HG02870 (cell line): Measurements from ENCODE around the gene RSPO1.
A peak's percentile ranks its signal among the peaks of the same experiment; 100 is the strongest.
"Not testable (repeated sequence)": the region's sequence is repeated elsewhere in the genome, so short reads cannot be mapped to it uniquely, and the experiment has no call there.

Experiments used
- ATAC-seq: cut with Tn5 transposase; IDR thresholded peaks from one replicate; pipeline ENCODE4 v1.9.1; 2021; ENCODE audit warnings: mild to moderate bottlenecking, moderate library complexity; ENCODE audit not compliant: unreplicated experiment

RSPO1 gene

DNA sequence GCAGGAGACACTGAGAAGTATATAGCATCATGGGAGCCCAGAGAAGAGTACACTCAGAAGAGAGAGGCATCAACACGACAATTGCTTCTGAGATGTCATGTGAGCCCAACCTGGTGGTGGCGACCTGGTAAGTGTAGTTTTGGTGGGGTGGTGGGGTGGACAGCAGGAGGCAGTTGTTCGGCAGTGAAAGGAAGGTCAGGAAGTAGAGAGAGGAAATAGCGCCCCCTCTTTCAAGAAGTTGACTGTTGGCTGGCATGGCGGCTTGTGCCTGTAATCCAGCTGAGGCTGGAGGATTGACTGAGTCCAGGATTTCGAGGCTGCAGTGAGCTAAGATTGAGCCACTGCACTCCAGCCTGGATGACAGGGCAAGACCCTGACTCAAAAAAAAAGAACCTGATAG is 12.6 kb downstream of the RSPO1 start:
- no peak for ATAC-seq

DNA sequence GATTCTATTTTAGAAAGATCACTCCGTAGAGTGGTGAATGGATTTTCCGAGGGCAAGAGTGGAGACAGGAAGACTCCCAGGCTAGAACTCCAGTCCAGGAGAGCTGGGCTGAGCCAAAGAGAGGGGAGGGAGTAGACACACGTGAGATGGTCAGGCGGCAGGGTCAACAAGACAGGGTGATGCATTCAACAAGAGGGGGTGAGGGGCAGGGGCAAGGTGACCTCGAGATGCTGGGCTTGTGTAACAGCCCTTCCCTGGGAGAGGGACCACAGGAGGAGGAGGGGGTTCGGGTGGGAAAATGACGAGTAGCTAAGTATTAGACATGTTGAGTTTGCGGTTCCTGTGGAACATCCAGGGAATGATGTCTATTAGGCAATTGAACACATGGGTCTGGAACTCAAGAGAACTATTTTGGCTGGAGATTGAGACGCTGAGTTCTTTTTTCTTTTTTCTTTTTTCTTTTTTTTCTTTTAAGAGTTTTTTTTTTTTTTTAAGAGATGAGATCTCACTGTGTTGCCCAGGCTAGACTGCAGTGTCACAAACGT is 13.3 kb downstream of the RSPO1 start:
- no peak for ATAC-seq

DNA sequence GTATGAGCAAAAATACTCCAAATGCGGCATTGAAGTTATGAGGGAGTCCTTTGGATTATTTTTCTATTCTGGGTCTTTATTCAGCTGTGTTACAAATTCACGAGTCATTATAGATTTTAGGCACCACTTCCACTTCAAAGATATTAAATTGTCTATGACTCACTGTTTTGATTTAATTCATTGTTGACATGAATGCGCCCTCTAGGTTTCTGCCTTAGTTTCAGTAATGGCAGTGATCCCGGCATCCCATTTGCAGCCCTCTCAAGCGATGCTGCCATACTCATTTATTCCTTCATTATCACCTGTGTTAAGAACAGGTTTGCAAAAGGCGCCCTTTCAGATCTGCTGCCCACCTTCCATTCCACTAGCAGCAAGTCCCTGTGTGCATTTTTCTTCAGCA is 14.0 kb downstream of the RSPO1 start:
- ATAC-seq = no peak

DNA sequence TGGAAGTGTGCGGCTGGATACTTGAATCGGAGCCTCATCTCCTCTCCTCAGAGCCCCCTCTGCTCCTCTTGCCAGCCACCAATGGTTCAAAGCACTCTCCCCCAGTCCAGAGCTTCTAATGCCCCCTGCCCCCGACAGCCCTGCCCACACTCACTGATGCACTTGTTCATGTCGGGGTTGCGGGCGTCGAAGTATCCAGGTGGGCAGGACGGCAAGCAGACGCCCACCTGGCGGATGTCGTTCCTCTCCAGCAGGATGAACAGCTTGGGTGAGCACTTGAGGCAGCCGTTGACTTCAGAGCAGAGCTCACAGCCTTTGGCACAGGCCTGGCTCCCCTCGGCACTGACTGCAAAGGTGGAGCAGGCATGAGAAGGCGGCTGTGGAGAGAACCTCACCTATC is 18.4 kb downstream of the RSPO1 start:
- ATAC-seq = no peak

DNA sequence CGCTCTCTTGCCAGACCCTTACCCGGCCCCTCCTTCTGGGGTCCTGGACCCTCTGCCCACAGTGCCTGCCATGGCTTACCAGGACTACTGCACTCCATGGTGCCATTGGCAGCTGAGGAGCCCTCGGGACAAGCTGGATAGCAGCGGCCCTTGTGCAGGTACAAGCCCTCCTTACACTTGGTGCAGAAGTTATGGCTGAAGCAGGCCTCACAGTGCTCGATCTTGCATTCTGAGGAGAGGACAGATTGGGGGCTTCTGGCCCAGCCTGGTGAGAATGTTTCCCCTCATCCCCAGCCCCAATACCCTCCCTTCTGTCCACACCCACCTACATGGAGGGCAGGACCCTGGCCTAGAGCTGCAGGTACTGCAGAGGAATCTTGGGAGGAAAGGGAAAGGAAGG is 20.6 kb downstream of the RSPO1 start:
- no peak for ATAC-seq

DNA sequence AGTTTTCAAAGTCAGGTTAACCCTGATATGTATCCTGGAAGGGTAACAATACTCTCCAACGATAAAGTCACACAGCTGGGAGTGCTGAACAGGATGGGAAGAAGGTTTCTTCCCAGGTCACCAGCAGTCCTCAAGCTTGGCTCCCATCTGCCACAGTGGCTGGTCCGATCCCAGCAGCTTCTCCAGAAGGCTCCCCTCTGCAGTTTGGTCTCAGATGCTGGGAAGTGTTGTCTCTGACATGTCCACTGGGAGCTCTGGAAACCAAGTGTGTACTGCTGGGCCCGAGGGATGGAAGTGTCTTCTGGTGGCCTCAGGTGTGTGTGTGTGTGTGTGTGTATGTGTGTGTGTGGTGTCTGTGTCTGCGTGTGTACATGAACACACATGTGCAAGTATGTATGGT is 22.5 kb downstream of the RSPO1 start:
- ATAC-seq = no peak

DNA sequence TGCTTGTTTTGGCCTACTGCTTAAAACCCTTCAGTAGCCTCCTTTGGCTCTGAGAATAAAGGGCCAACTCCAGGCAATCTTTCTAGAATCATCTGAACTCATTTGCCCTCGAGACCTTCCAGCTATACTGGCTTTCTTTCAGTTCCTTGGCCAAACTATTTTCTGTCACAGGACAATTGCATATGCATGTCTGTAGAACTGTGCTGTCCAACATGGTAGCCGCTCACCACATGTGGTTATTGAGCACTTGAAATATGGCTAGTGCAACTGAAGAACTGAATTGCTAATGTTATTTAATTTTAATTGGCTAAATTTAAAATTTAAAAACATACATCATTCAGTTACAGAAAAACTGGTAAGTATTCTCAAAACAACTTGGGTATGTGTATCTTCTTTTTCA is 24.7 kb downstream of the RSPO1 start:
- no peak for ATAC-seq

DNA sequence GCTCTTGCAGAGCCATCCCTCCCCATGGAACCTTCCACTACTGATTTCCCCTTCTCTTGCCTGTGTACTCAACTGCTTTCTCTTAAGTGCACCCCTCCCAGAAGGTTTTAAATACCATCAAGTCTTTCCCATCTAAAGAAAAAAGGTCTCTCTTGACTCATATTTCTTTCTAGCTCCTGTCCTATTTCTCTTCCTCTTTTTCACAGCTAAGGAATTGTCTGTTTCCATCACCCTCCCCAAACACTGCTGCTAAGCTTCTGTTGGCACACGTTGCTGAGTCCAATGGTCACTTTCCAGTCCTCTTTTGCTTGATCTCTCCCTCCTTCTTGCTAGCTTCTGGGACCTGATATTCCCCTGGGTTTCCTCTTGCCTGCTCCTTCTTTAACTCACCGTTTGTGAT is 25.7 kb downstream of the RSPO1 start:
- no peak for ATAC-seq

DNA sequence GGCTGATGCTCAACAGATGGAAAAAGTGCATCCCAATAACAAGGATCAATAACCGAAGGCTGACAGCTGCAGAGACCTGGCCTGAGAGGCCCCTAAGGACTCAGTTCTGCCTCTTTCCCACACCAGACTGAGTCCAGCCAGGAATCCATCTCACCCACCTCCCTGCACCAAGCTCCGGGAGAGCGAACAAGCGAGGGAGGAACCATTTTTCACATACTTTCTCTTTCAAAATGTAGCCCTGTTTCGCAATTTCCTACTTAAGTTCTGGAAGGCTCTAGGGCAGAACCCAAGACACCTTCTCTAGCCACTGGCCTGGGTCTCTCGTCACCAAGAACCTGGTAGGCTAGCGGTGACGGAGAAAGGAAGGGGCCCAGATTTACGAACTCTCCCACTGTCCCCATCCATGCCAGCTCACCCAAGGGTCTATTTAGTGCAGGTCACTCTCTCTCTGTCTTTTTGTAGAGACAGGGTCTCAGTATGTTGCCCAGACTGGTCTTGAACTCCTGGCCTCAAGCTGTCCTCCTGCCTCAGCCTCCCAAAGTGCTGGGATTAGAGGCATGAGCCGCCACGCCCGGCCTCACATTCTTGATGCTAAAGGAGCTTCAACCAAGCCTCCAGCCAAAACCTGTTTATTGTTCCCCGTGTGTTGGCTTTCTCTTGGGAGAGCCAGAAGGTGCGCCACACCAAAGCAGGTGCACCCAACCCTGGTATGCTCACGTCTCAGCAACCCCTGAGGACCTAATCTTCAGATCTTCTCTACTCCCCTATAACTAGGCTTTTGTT is 28.0 kb downstream of the RSPO1 start:
- no peak for ATAC-seq

DNA sequence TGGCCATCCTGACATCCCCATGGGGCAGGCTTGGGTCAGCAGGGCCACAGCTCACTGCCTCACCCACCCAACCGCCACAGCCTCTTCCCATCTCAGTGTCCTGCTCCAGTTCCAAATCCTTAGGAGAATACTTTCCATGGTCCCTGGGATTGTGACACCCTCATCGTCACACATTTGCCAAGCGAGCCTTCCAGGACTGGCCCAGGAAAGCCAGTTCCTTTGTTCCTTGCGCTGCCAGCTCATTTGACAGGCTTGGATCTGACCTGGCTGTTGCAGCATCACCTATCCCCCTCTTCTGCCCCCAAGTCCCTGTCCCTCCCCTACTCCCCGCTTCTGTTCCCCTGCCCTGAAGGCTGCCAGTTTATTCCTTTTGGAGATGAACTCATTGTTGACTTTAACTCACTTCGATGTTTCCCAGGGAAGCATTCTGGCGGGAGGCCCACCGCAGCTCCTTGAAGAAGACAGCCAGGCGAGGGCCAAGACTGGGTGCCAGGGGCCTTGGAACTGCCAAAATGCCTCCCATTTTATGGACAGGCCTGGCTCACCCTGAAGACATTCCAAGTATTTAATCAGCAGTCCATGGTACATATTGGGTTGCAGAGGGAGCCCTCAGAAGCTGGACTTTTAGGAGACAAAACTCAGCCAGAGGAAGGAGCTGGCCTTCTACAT is 28.8 kb downstream of the RSPO1 start:
- no peak for ATAC-seq

DNA sequence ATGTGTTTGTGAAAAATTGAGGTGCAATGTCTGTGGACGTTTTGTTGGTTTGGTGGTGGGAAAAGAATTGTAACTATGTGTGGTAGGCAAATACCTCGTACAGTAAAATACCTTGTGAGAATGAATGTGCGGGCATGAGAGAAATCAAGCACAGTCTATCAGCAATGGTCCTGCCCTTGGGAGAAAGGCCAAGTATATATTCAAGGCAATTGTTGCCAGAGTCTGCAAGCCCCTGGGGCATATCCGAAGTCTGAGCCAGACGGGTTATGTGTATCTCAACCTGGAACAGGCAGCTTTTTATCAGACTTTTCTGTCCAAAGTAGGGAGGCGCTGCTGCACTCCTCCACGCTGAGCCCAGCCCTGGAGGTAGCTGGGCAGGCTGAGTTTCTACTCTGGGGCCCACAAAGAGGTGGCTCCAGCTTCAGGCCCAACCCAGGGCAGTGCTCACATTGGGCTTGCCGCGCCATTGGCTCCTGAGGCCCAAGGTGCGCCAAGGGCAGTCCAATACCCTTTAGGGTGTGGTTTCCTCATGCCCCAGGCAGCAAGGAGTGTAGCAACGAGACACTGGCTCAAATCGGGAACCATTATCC is 29.5 kb downstream of the RSPO1 start:
- ATAC-seq = no peak

DNA sequence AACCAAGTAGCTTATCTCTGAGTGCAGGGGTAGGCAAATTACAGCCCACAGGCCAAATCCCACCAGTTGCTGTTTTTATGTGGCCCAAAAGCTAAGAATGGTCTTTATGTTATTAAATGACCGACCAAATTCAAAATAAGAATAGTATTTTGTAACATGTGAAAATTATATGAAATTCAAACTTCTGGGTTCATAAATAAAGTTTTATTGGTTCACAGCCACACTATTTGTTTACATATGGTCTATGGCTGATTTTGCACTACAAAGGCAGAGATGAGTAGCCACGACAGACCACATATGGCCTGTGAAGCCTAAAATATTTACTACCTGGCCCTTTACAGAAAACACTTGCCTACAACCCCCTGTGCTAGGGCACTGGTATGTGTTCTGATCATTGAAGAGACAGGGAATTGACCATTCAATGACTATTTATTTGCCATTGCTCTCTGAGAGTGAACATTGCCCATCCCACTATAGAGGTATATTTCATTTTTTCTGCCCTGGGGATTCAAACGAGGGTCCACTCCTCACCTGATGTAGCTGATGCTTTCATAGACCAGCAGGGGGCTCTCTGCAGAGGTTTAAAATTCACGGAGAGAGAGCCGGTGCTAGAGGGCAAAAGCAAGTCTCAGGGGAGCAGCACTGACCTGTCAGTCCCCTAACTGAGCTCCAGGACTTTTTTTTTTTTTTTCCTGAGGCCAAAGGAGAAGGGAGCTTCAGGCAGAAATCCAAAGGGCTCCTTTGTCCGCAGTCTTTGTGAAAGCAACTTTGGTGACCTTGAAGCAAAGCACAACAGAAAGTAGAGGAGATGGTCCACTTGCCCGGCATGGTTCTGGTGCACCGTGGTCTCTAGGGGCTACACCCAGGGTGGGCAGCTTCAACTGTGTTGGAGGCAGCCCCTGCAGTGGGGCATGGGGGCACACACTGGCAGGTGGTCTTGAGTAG is 31.7 kb downstream of the RSPO1 start:
- ATAC-seq = no peak

DNA sequence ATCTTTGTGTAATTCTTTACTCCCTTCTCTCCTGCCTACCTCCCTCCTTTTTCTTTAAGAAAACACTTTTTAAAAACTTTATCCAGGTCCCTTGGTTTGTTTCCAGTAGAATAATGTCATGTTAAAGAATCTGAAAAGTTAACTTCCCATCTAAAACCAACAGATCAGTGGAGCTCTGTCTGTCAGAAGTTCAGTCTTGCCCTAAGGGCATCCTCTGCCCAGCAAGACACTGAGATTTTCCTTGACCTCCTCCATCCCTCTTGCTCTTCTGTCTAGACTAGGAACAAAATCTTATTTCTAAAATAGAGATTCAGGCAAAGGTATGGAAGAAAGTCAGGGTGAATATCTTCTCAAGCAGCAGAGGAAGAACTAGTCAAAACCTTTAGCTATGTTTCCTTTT is 33.3 kb downstream of the RSPO1 start:
- no peak for ATAC-seq

DNA sequence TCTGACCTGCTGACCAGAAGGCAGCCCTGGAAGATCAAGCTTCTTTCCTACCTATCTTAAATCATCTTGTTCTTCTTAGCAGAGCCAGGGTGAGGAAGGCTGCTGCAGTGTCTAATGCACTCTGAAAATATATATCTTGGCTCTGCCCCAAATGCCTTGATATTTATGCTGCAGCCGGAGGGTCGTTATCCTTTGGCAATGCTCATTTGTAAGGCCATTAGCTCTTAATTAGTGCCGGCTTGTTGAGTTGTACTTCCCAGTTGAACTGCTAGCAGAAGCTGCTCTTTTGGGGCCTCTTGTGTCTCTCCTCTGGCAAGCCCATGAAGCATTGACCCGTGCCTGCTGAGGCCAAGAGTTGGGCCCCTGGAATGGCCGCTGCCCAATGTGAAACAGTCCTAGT is 34.8 kb downstream of the RSPO1 start:
- ATAC-seq = no peak

DNA sequence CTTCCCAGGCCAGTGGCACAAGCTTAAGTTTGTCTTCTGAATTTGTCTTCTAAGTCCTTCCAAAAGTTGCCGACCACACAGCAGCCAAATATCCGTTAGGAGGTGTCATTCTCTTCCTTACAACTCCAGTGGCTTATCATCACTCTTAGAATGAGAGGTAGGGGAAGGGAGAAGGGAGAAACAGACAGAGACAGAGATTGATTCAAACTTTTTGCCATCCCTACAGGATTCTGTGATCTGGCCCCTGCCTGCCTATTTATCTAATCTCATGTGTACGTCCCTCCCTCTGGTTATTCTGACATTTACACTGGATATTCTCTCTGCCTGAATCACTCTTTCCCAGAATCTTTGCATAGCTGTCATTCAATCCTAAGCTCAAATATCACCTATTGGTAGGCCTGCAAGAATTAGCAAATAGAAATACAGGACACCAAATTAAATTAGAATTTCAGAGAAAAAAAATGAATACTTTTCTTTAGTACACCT is 38.5 kb downstream of the RSPO1 start:
- ATAC-seq = no peak

DNA sequence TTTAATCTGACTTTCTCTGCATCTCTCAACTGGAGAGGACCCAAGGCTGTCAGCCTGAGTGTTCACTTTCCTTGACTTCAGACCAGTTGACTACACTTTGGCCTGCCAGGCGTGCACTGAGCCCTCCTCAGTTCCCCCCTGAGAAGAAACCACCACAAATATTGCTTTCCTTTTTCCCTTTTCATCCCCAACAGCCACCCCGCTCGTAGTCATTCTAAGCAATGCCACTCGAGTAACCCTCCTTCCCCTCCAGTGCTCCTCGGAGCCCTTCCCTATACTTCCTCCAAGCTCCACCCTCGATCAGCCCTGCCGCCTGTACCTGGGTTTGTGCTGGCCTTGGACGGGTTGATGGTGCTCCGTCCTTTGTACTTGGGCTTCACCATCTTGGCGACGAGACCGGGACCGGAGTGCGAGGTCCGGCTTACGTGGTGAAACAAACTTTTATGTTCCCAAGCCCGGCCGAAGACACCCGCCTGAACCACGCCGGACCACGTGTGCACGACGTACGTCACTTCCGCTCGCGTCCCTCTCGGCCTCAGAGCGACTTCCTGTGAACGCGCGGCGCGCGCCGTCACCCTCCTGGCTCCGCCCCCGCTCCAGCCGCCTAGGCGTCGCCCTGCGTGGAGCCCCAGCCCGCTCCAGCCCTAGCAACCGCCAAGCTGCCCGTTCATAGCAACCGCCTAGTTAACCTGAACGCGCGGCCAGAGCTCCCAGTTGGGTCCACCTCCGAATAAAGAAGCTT is 39.1 kb downstream of the RSPO1 start, which contains the start of gene GNL2:
Gene GNL2, minus strand, starts transcription at position 498 of the 742 bp plus-strand sequence. Its CDS starts 115 bp downstream, at position 383.
- peak; percentile 98 for ATAC-seq

DNA sequence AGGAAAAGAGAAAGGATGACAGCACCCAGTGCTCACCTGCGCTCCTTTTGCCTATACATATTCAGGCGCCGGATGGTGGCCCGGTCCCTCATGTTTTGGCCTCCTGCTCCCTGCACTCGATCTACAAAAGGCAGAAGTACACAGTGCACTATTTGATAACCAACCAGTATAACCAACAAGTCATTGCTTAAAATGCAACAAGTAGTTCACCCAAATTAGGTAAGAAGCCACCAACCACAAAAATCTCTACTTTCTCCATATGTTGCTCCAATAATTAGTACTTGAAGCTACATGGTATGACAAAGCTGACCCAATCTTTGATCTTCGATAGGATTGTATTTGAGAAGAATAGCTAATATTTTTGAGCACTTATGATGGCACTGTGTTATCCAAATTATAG is 41.0 kb downstream of the RSPO1 start:
- no peak for ATAC-seq

DNA sequence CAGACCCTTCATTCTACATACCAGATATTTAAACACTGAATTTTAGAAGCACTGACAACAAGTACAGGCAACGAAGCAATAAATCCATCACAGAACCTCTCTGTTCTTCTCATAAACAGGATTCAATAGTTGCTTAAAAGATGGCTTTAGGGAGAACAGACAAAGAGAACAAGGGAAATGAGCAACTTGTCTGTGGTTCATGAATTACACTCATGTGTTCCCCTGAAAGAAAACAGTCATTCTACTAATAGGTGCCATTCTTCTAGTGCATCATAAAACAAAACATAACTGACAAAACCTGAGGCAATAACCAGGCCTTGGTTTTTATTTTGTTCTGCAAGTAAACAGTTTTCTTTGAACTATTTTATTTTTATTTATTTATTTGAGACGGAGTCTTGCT is 45.8 kb downstream of the RSPO1 start:
- no peak for ATAC-seq

DNA sequence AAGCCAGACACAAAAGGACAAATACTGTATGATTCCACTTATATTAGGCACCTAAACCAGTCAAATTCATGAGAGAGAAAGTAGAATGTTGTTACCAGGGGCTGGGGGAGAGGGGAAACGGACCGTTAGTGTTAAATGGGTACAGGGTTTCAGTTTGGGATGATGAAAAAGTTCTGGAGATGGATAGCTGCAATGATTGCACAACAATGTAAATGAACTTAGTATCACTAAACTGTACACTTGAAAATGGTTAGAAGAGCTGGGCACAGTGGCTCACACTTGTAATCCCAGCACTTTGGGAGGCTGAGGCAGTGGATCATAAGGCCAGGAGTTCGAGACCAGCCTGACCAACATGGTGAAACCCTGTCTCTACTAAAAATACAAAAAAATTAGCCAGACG is 50.1 kb downstream of the RSPO1 start:
- not testable (repeated sequence) for ATAC-seq

DNA sequence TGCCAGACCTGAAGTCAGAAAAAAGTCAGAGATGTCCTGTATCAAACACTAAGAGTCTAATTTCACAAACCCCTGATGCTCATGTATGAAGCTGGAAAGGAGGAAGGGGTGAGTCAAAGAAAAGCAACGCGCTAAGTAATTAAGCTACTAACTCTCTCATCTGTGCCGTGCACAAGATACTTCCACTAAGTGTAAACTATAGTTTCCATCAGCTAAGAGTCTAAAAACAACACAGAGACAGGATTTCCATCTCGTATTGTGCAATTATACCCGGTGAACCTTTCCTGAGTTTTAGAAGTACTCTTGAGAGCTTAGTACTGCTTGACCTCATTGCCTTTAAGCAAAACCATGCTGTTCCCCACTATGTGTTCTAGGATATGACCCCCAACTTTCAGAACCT is 59.0 kb downstream of the RSPO1 start:
- ATAC-seq = no peak
